HepG2 (cell line): ENCODE measurements around the gene ARIH2. TPM values are rescaled to one million over a fixed set of nuclear protein-coding genes. Genes with fewer than 3 reads are reported as not detected.

Experiments
- AHDC1 ChIP-seq: sonication (generic); formaldehyde crosslinking; IDR thresholded peaks from 2 replicates; pipeline ENCODE4 v1.5.1; 2020; ENCODE audit warnings: mild to moderate bottlenecking, missing genetic modification reagents, borderline replicate concordance
- HOXA3 ChIP-seq: sonication (generic); formaldehyde crosslinking; IDR thresholded peaks from 2 replicates; pipeline ENCODE4 v1.5.0; 2020; ENCODE audit warnings: missing genetic modification reagents
- NAIF1 ChIP-seq: sonication (generic); formaldehyde crosslinking; IDR thresholded peaks from 2 replicates; pipeline ENCODE4 v1.5.0; 2020; ENCODE audit warnings: mild to moderate bottlenecking, missing genetic modification reagents, borderline replicate concordance
- PAF1 ChIP-seq: IDR thresholded peaks from 2 replicates; pipeline ENCODE4 v1.6.1; 2016; ENCODE audit warnings: missing genetic modification reagents, missing compliant biosample characterization
- POLR2AphosphoS2 ChIP-seq: IDR thresholded peaks from 2 replicates; pipeline ENCODE4 v1.6.1; 2011; ENCODE audit warnings: low read depth, low read length, improper control_type of control experiment
- RAD21 ChIP-seq: fragments of 450-650 bp; formaldehyde crosslinking; IDR thresholded peaks from 2 replicates; pipeline ENCODE4 v1.5.0; 2020; ENCODE audit warnings: mild to moderate bottlenecking
- SP4 ChIP-seq: sonication (generic); formaldehyde crosslinking; IDR thresholded peaks from 2 replicates; pipeline ENCODE4 v1.8.1; 2023; ENCODE audit warnings: mild to moderate bottlenecking, missing genetic modification reagents
- TRAFD1 ChIP-seq: sonication (generic); formaldehyde crosslinking; IDR thresholded peaks from 2 replicates; pipeline ENCODE4 v1.5.1; 2020; ENCODE audit warnings: missing genetic modification reagents, mild to moderate bottlenecking, borderline replicate concordance
- USF2 ChIP-seq, 2 experiments: sonication (generic) in 1 of 2; formaldehyde crosslinking in 1 of 2; IDR thresholded peaks; 2 replicates each; pipeline versions ENCODE4 v1.5.1 to v1.6.1; 2011 to 2020; ENCODE audit warnings: borderline replicate concordance in 1 of 2, low read depth in 1 of 2, low read length in 1 of 2, mild to moderate bottlenecking in 1 of 2, missing genetic modification reagents in 1 of 2, moderate library complexity in 1 of 2
- ZFY ChIP-seq: sonication (generic); formaldehyde crosslinking; IDR thresholded peaks from 2 replicates; pipeline ENCODE4 v1.4.0; 2020; ENCODE audit warnings: missing genetic modification reagents
- ZMYM3 ChIP-seq: sonication (generic); formaldehyde crosslinking; IDR thresholded peaks from 2 replicates; pipeline ENCODE4 v1.5.1; 2020; ENCODE audit warnings: mild to moderate bottlenecking, missing genetic modification reagents
- ZNF207 ChIP-seq: fragments of 450-650 bp; IDR thresholded peaks from 2 replicates; pipeline ENCODE4 v1.6.1; 2016; ENCODE audit warnings: antibody characterized with exemption, borderline replicate concordance
- ZNF333 ChIP-seq: sonication (generic); formaldehyde crosslinking; IDR thresholded peaks from 2 replicates; pipeline ENCODE4 v1.4.0; 2020; ENCODE audit warnings: mild to moderate bottlenecking, missing genetic modification reagents, borderline replicate concordance
- ZNF350 ChIP-seq: sonication (generic); formaldehyde crosslinking; IDR thresholded peaks from 2 replicates; pipeline ENCODE4 v1.4.0; 2020; ENCODE audit warnings: mild to moderate bottlenecking, low read depth, missing genetic modification reagents, borderline replicate concordance
- ZNF713 ChIP-seq: sonication (generic); formaldehyde crosslinking; IDR thresholded peaks from 2 replicates; pipeline ENCODE4 v1.4.0; 2020; ENCODE audit warnings: mild to moderate bottlenecking, missing genetic modification reagents
- ZNF816 ChIP-seq: sonication (generic); formaldehyde crosslinking; IDR thresholded peaks from 2 replicates; pipeline ENCODE4 v1.8.0; 2022; ENCODE audit warnings: missing genetic modification reagents, mild to moderate bottlenecking, borderline replicate concordance
- ZNF83 ChIP-seq: sonication (generic); formaldehyde crosslinking; IDR thresholded peaks from 2 replicates; pipeline ENCODE4 v1.4.0; 2020; ENCODE audit warnings: missing genetic modification reagents, mild to moderate bottlenecking, borderline replicate concordance
- ZNF883 ChIP-seq: sonication (generic); formaldehyde crosslinking; IDR thresholded peaks from 2 replicates; pipeline ENCODE4 v1.5.1; 2020; ENCODE audit warnings: mild to moderate bottlenecking, missing genetic modification reagents; ENCODE audit errors: not compliant biosample characterization
- polyA plus RNA-seq, 8 experiments: library from polyadenylated mRNA; depleted of rRNA in 3 of 8; stranded (reverse) in 7 of 8; unstranded in 1 of 8; fragments of >200 nt; fragmentation: Illumina TruSeq in 4 of 8; extraction: Trizol in 4 of 8; gene quantifications; 2 replicates each; pipeline versions ENCODE4 v1.2.1 to v1.2.3, GENCODE V29; 2011 to 2016; ENCODE audit warnings: low read depth in 4 of 8, missing spikeins in 1 of 8, mixed read lengths in 1 of 8; ENCODE audit not compliant: insufficient read depth in 1 of 8
- total RNA-seq, 5 experiments: library from RNA; depleted of rRNA; stranded (reverse); fragments of >200 nt; fragmentation: Illumina TruSeq; extraction: Trizol; gene quantifications; 2 replicates each; pipeline ENCODE4 v1.2.3, GENCODE V29; 2016; ENCODE audit warnings: low read depth in 1 of 5

Gene ARIH2
- total and polyA plus RNA-seq, 2 of the 13 experiments (the other 11 are each of a cell fraction or from before 2014, with no cell fraction given) = 64.8 to 83.3 TPM

- TF ChIP-seq ZMYM3 (CRISPR knock-in tag) (0 out of 2 replicates have a peak, but pooled peaks have one; percentile 43), ZNF83 (CRISPR knock-in tag) (peak; percentile 85; the same call in 1 of the 2 replicates), USF2 (IDR thresholded peaks at IDR 0.05; ENCODE audit: low read depth, low read length) (no peak), USF2 (CRISPR knock-in tag; IDR thresholded peaks at IDR 0.05; ENCODE audit: borderline replicate concordance) (no peak), ZNF207 (no peak), RAD21 (peak; percentile 72), NAIF1 (peak; percentile 90; the same call in 1 of the 2 replicates), PAF1 (CRISPR knock-in tag) (peak; percentile 97), ZNF333 (CRISPR knock-in tag) (0 out of 2 replicates have a peak, but pooled peaks have one; percentile 92), ZNF883 (CRISPR knock-in tag) (no peak), ZFY (CRISPR knock-in tag) (peak; percentile 96), ZNF713 (CRISPR knock-in tag) (no peak), AHDC1 (CRISPR knock-in tag) (peak; percentile 28; the same call in 1 of the 2 replicates), SP4 (peak; percentile 87), POLR2AphosphoS2 (peak; percentile 95), HOXA3 (peak; percentile 98), ZNF816 (CRISPR knock-in tag) (peak; percentile 92; the same call in 1 of the 2 replicates), ZNF350 (CRISPR knock-in tag) (peak; percentile 93; the same call in 1 of the 2 replicates), TRAFD1 (CRISPR knock-in tag) (peak; percentile 98)
These were observed 110.3 kb downstream of the ARIH2 start, which contains the start of gene IMPDH2 (continued) for GRCh38 chr3:49028673-49029562.
